ENCODE results near the gene OR2A14.

GRCh38 chr7:144134116-144134515 lies 11.1 kb downstream of the OR2A14 start:
- TF ChIP-seq GATA2 (IDR thresholded peaks at IDR 0.05; ENCODE audit: low read depth, low read length) = no peak
- no peak for TF ChIP-seq GATA3 (IDR thresholded peaks at IDR 0.05; ENCODE audit: low read depth, low read length)

Data from SH-SY5Y (cell line).